ENCODE measurements around the gene ARRB1. TPM values are rescaled to one million over a fixed set of nuclear protein-coding genes. Genes with fewer than 3 reads are reported as not detected.
"Not testable (repeated sequence)": the region's sequence is repeated elsewhere in the genome, so short reads cannot be mapped to it uniquely, and the experiment has no call there.

ARRB1 gene
- total RNA-seq, 1 donor from 2014 or later: 16.6 TPM

DNA sequence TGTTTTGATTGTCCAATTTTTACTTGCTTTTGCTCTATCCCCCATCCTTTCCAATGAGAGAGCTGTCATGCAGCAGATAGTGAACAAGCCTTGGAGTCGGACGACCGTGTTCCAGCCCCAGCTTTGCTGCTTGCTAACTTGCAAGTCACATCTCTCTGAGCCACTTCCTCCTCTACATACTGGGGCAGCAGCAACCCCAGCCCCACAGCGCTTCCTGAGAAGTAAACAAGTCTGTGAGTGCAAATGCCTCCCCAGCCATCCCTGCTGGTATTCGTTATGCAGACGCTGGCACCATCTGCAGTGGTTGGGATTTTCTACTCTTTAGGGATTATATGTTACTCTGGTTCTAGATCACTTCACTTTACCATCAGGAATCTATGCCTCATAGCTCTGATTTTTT, 75.9 kb downstream of the ARRB1 start:
- H3K9me3 Mint-ChIP-seq (ENCODE audit: low read depth): no peaks in the 10 kb centered on the region
- DNase-seq (ENCODE audit: low spot score): no peak
- no peaks in the 10 kb centered on the region for H3K36me3 Mint-ChIP-seq (ENCODE audit: low read depth)
- TF ChIP-seq, protein P1, sequence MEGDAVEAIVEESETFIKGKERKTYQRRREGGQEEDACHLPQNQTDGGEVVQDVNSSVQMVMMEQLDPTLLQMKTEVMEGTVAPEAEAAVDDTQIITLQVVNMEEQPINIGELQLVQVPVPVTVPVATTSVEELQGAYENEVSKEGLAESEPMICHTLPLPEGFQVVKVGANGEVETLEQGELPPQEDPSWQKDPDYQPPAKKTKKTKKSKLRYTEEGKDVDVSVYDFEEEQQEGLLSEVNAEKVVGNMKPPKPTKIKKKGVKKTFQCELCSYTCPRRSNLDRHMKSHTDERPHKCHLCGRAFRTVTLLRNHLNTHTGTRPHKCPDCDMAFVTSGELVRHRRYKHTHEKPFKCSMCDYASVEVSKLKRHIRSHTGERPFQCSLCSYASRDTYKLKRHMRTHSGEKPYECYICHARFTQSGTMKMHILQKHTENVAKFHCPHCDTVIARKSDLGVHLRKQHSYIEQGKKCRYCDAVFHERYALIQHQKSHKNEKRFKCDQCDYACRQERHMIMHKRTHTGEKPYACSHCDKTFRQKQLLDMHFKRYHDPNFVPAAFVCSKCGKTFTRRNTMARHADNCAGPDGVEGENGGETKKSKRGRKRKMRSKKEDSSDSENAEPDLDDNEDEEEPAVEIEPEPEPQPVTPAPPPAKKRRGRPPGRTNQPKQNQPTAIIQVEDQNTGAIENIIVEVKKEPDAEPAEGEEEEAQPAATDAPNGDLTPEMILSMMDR (IDR thresholded peaks at IDR 0.05): no peak
- H3K4me1 Mint-ChIP-seq (ENCODE audit: low read depth): peaks cover 10% of the 10 kb centered on the region
- H3K4me3 Mint-ChIP-seq (ENCODE audit: unreplicated experiment): no peak overlapping the region
- no peaks in the 10 kb centered on the region for H3K27me3 Mint-ChIP-seq (ENCODE audit: low read depth)
- no peak overlapping the region for H3K27ac Mint-ChIP-seq (ENCODE audit: unreplicated experiment)

DNA sequence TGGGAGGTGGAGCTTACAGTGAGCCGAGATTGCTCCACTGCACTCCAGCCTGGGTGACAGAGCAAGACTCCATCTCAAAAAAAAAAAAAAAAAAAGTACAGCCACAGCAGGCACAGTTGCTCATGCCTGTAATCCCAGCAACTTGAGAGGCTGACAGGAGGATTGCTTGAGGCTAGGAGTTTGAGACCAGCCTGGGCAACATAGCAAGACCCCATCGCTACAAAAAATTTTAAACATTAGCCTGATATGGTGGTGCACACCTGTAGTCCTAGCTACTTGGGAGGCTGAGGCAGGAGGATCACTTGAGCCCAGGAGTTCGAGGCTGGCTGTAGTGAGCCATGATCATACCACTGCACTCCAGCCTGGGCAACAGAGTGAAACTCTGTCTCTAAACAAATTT, 76.7 kb downstream of the ARRB1 start:
- not testable (repeated sequence) for H3K4me1 Mint-ChIP-seq (ENCODE audit: low read depth); DNase-seq (ENCODE audit: low spot score); H3K27ac Mint-ChIP-seq (ENCODE audit: unreplicated experiment); H3K27me3 Mint-ChIP-seq (ENCODE audit: low read depth); H3K36me3 Mint-ChIP-seq (ENCODE audit: low read depth); H3K4me3 Mint-ChIP-seq (ENCODE audit: unreplicated experiment); H3K9me3 Mint-ChIP-seq (ENCODE audit: low read depth)

DNA sequence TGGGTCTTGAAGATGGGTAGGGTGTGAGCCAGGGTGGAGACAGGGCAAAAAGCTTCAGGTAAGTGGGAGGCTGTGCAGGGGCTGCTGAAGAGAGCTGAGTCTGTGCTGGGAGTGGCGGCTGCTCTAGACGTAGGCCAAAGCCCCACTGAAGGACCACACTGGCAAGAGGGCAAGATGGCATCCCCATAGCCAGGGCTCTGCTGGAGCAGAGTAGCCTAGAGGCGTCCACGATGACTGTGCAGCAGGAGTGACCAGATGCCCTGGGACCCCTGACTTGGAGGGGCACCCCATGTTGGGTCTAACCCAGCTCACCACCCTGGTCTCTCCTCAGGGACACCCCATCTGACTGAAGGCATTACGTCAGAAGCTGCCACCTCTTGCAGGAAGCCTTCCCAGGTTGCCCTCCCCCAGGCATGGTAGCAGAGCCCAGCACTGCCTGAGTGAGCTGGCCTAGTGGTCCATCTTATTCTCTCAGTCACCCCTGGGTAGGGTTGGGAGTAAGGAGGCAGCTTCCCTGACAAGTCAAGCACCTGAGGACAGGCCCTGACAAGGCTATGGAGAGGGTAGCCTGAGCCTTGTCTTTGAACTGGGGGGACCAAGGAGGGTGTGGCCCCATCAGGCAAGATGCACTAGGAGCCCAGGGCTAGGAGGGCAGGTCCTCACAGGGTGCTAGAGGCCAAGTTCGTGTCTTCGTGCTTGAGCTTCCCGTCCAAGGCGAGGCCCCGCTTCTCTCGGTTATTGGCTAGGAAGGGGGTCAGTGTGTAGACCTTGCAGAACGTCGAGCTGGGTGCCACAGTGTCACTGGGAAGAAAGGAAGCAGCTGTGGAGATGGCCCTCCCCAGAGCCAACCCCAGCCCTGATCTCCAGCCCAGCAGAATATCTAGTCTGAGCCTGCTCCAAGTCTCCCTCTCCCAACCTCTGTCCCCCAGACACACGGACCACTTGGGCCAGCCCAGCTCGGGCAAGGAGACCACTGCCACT, 77.8 kb downstream of the ARRB1 start:
- Mint-ChIP-seq H3K9me3 (ENCODE audit: low read depth) (no peaks in the 10 kb centered on the region), H3K27ac (ENCODE audit: unreplicated experiment) (no peak overlapping the region), H3K4me1 (ENCODE audit: low read depth) (no peaks in the 10 kb centered on the region), H3K36me3 (ENCODE audit: low read depth) (no peaks in the 10 kb centered on the region), H3K4me3 (ENCODE audit: unreplicated experiment) (no peak overlapping the region), H3K27me3 (ENCODE audit: low read depth) (no peaks in the 10 kb centered on the region)
- TF ChIP-seq, protein P1 (IDR thresholded peaks at IDR 0.05): no peak
- DNase-seq (ENCODE audit: low spot score): no peak

DNA sequence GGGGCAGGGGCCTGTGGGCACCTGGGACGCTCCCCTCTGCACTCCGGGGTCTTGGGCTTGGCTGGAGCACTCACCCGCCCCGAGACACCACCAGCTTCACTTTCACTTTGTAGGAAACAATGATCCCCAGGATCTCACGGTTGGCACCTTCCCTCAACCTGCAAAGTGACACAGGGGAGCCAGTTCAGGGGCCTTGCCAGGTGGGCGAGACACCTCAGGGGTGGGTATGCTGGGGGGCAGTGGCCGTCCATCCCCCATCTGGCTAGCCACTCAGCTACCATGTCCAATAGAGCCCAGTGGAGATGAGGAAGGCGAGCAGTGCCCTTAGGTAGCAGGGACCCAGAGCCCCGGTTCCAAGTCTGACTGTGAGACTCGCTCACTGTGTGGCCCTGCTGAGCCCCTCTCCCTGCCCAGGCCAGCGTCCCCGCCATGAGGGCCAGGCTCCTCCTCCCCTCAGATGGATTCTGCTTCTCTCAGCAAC, 78.6 kb downstream of the ARRB1 start:
- Mint-ChIP-seq H3K4me3 (ENCODE audit: unreplicated experiment) (no peak overlapping the region), H3K27ac (ENCODE audit: unreplicated experiment) (no peak overlapping the region), H3K36me3 (ENCODE audit: low read depth) (no peaks in the 10 kb centered on the region), H3K9me3 (ENCODE audit: low read depth) (no peaks in the 10 kb centered on the region), H3K27me3 (ENCODE audit: low read depth) (no peaks in the 10 kb centered on the region), H3K4me1 (ENCODE audit: low read depth) (peaks cover 3% of the 10 kb centered on the region)
- no peak for DNase-seq (ENCODE audit: low spot score)
- TF ChIP-seq, protein P1 (IDR thresholded peaks at IDR 0.05): no peak

DNA sequence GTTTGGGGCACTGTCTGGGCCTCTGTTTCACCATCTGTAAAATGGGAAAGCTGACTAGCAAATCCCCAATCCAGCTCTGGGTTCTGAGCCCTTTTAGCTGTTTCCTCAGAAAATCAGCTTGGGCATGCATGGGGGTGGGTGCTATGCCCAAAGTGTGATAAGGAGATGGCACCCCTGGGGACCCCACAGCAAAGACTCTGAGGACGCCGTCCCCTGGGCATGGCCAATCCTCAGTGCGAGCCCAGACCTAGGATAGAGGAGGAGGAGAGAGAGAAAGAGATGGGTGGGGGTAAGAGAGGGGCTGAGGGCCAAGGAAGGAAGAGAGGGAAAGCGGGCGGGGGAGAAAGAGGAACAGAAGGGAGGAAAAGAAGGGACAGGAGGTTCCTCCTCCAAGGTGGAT, 79.1 kb downstream of the ARRB1 start:
- H3K9me3 Mint-ChIP-seq (ENCODE audit: low read depth): no peaks in the 10 kb centered on the region
- DNase-seq (ENCODE audit: low spot score): no peak
- TF ChIP-seq, protein P1 (IDR thresholded peaks at IDR 0.05): no peak
- no peak overlapping the region for H3K27ac Mint-ChIP-seq (ENCODE audit: unreplicated experiment)
- peaks cover 5% of the 10 kb centered on the region for H3K4me1 Mint-ChIP-seq (ENCODE audit: low read depth)
- H3K27me3 Mint-ChIP-seq (ENCODE audit: low read depth): no peaks in the 10 kb centered on the region
- no peaks in the 10 kb centered on the region for H3K36me3 Mint-ChIP-seq (ENCODE audit: low read depth)
- no peak overlapping the region for H3K4me3 Mint-ChIP-seq (ENCODE audit: unreplicated experiment)
